Brain microvascular endothelial cell (primary cell): Measurements from ENCODE around the gene PTPN7.
"Not testable (repeated sequence)": the region's sequence is repeated elsewhere in the genome, so short reads cannot be mapped to it uniquely, and the experiment has no call there.

Source experiments
- DNase-seq: peaks from one replicate; pipeline ENCODE4 v3.0.0-alpha.2; 2020
- H3K27ac ChIP-seq: fragments of 250-450 bp; sonication (Bioruptor Pico); 2 replicates; pipeline ENCODE4 v1.5.1; 2020; ENCODE audit warnings: mild to moderate bottlenecking, moderate library complexity
- H3K27me3 ChIP-seq: fragments of 250-450 bp; sonication (Bioruptor Pico); replicated peaks from 2 replicates; pipeline ENCODE4 v1.5.1; 2020; ENCODE audit warnings: mild to moderate bottlenecking
- H3K36me3 ChIP-seq: fragments of 250-450 bp; sonication (Bioruptor Pico); replicated peaks from 2 replicates; pipeline ENCODE4 v1.5.1; 2020; ENCODE audit warnings: mild to moderate bottlenecking
- H3K4me3 ChIP-seq: 2 replicates; pipeline ENCODE4 v1.5.1; 2011; ENCODE audit warnings: low read depth, mild to moderate bottlenecking, control low read depth, low read length, moderate library complexity
- CTCF ChIP-seq: IDR thresholded peaks from 2 replicates; pipeline ENCODE4 v1.5.1; 2011; ENCODE audit warnings: low read depth, mild to moderate bottlenecking, moderate library complexity, low read length, control low read depth, inconsistent platforms; ENCODE audit errors: missing control alignments
- in situ Hi-C: cut with HindIII; loops from 2 replicates; pipeline ENCODE4 v1.10.0; 2017; ENCODE audit warnings: low sequenced_read_pairs, low pct_ligation_motif_present

PTPN7 gene

DNA sequence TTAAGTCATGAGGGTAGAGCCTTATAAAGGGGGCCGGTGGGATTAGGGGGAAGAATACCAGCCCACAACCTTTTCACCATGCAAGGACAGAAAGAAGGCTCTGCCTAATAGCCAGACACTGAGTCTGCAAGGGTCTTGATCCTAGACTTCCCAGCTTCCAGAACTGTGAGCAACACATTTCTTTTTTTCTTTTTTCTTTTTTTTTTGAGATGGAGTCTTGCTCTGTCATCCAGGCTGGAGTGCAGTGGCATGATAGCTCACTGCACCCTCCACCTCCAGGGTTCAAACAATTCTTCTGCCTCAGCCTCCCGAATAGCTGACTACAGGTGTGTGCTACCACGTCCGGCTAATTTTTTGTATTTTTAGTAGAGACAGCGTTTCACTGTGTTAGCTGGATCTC, 14.1 kb downstream of the PTPN7 start:
- in situ Hi-C loops: loop anchor here (25.0 kb wide), 1 partner anchor 134 kb away; the partner anchor contains the start of gene ELF3
- H3K27ac ChIP-seq: no peak overlapping the region
- no peak for DNase-seq
- TF ChIP-seq CTCF: no peak
- no peaks in the 10 kb centered on the region for H3K36me3 ChIP-seq
- no peaks in the 10 kb centered on the region for H3K27me3 ChIP-seq
- no peak overlapping the region for H3K4me3 ChIP-seq

DNA sequence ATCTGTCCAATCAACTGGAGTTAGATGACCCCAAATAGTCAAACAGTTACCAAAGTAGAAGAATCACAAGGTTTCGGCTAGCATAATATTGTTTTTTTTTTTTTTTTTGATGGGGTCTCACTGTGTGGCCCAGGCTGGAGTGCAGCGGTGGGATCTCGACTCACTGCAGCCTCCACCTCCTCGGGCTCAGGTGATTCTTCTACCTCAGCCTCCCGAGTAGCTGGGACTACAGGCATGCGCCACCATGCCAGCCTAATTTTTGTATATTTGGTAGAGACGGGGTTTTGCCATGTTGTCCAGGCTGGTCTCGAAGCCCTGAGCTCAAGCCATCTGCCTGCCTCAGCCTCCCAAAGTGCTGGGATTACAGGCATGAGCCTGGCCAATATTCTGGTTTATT, 14.7 kb downstream of the PTPN7 start:
- in situ Hi-C loops: loop anchor here (25.0 kb wide), 1 partner anchor 133 kb away; the partner anchor contains the start of gene ELF3
- H3K4me3 ChIP-seq, H3K27me3 ChIP-seq, H3K36me3 ChIP-seq, DNase-seq, H3K27ac ChIP-seq: not testable (repeated sequence)

DNA sequence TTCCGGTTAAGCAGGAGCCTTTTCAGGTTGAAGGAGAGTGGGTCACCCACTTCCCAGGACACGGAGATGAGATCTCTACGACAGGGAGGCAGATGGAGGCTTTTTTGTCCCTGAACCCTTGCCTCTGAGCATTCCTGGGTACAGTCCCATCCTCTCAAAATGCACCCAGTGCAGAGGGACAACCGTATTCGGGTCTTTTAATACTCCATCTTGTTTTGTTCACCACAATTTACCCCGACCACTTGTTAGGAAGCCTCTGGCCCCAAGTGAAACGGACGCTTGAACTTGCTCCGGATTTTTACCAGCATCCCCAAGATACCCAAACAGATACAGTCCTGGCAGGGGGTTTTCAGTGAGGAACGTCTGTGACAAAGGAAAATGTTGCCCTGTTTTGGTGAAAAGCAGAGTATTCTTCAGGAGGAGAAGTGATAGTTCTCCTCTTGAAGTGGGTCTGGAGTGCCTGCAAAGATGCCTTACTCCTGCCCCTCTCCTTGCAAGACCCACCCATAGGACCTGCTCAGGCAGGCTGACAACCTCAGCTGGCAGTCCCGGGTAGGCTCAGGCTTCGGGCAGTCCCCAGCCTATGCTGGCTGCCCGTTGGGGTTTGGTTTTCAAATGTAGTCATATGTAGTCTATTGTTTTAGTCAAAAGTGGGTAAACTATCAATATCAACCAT, 15.2 kb downstream of the PTPN7 start:
- no peak for DNase-seq
- H3K27me3 ChIP-seq: no peaks in the 10 kb centered on the region
- H3K36me3 ChIP-seq: no peaks in the 10 kb centered on the region
- TF ChIP-seq CTCF: no peak
- H3K27ac ChIP-seq: no peak overlapping the region
- in situ Hi-C loops: loop anchor here (25.0 kb wide), 1 partner anchor 133 kb away; the partner anchor contains the start of gene ELF3
- peak overlapping the region; percentile 80 for H3K4me3 ChIP-seq

GRCh38 chr1:202144402-202145067, 15.9 kb downstream of the PTPN7 start, which contains the start of gene ARL8A:
Gene ARL8A (minus strand): TSS chr1:202144737. CDS start chr1:202144572, 165 bp downstream.
- DNase-seq: no peak
- Histone ChIP-seq H3K4me3 (peak within 1 kb of the TSS; percentile 80), H3K36me3 (no peaks in the 10 kb centered on the region), H3K27ac (peak within 1 kb of the TSS; percentile 43), H3K27me3 (no peaks in the 10 kb centered on the region)
- in situ Hi-C loops: loop anchor here (25.0 kb wide), 1 partner anchor 132 kb away; the partner anchor contains the start of gene ELF3
- no peak for TF ChIP-seq CTCF

DNA sequence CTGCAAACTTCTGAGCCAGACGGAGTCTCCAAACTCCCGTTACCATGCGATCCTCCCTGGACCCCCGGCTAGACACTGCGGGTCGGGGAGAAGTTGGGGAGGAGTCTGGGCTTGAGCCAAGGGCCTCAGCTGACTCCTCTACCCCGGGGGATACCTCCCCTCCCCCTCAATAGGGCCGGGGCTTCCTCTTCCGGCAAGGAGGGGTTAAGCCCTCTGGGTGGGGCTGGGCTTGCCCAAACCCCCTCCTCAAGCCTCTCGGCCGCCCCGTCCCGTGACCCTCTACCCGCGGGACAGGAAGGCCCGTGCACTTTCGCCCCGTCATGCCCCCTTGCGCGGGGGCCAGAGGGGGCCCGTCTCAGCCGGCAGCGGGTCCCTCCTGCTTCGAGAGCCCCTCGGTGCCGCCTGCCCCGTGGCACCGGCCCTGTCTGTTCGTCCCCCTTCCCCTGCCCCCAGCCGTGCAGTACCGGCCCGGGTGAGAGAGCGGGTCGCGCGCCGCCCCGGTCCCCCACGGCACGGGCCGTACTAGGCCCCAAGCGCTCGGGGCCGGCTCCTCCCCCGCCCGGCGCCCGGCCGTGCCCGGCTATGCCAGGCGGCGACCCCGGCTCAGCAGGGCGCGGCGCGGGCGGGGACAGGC, 16.5 kb downstream of the PTPN7 start:
- no peak for TF ChIP-seq CTCF
- Histone ChIP-seq H3K4me3 (peak overlapping the region; percentile 80), H3K27ac (peak overlapping the region; percentile 43), H3K36me3 (no peaks in the 10 kb centered on the region), H3K27me3 (no peaks in the 10 kb centered on the region)
- DNase-seq: no peak
- in situ Hi-C loops: loop anchor here (25.0 kb wide), 1 partner anchor 132 kb away; the partner anchor contains the start of gene ELF3
